Neural cell (in vitro differentiated cells): ENCODE measurements around the gene ADAP1. TPM values are rescaled to one million over a fixed set of nuclear protein-coding genes. Genes with fewer than 3 reads are reported as not detected.

Experiments
- H2AFZ ChIP-seq: fragments of 200-600, 300-800 bp; sonication (generic), shearing (Covaris generic); 2 replicates; pipeline ENCODE4 v1.6.0; 2014; ENCODE audit warnings: low read depth, mild to moderate bottlenecking, antibody characterized with exemption, low read length, moderate library complexity
- H3F3A ChIP-seq: fragments of 200-600 bp; shearing (Covaris generic); 2 replicates; pipeline ENCODE4 v1.6.1; 2016; ENCODE audit warnings: mild to moderate bottlenecking, moderate library complexity, mixed read lengths, antibody characterized with exemption, low read length; ENCODE audit not compliant: insufficient read depth, poor library complexity, severe bottlenecking
- H3K27ac ChIP-seq: fragments of 200-600, 300-800 bp; sonication (generic), shearing (Covaris generic); 2 replicates; pipeline ENCODE4 v1.5.1; 2014; ENCODE audit warnings: mild to moderate bottlenecking, low read length, moderate library complexity
- H3K27me3 ChIP-seq: fragments of 300-800, 200-600 bp; sonication (generic), shearing (Covaris generic); 2 replicates; pipeline ENCODE4 v1.6.0; 2014; ENCODE audit warnings: mild to moderate bottlenecking, low read depth, low read length, moderate library complexity; ENCODE audit not compliant: insufficient read depth
- H3K36me3 ChIP-seq: fragments of 300-800, 200-600 bp; sonication (generic), shearing (Covaris generic); 2 replicates; pipeline ENCODE4 v1.5.1; 2014; ENCODE audit warnings: mild to moderate bottlenecking, antibody characterized with exemption, low read length, moderate library complexity; ENCODE audit not compliant: insufficient read depth
- H3K4me2 ChIP-seq: fragments of 300-800, 200-600 bp; sonication (generic), shearing (Covaris generic); 2 replicates; pipeline ENCODE4 v1.6.0; 2014; ENCODE audit warnings: mild to moderate bottlenecking, low read length
- H3K4me3 ChIP-seq: fragments of 300-800, 200-600 bp; sonication (generic), shearing (Covaris generic); 2 replicates; pipeline ENCODE4 v1.5.1; 2014; ENCODE audit warnings: mild to moderate bottlenecking, low read length, moderate library complexity
- H3K79me2 ChIP-seq: fragments of 200-600 bp; shearing (Covaris generic); replicated peaks from 2 replicates; pipeline ENCODE4 v1.6.0; 2014; ENCODE audit warnings: mild to moderate bottlenecking, low read length, moderate library complexity; ENCODE audit not compliant: insufficient read depth
- H3K9ac ChIP-seq: fragments of 300-800, 200-600 bp; sonication (generic), shearing (Covaris generic); 2 replicates; pipeline ENCODE4 v1.6.1; 2016; ENCODE audit warnings: mild to moderate bottlenecking, low read length, mixed read lengths
- H3K9me2 ChIP-seq: fragments of 200-600 bp; shearing (Covaris generic); 2 replicates; pipeline ENCODE4 v1.6.1; 2016; ENCODE audit warnings: mild to moderate bottlenecking, low read length, mixed read lengths; ENCODE audit not compliant: insufficient read depth
- H3K9me3 ChIP-seq: fragments of 200-600, 300-800 bp; sonication (generic), shearing (Covaris generic); 2 replicates; pipeline ENCODE4 v1.6.1; 2016; ENCODE audit warnings: mild to moderate bottlenecking, mixed run types, low read length, moderate library complexity, mixed read lengths
- H4K20me1 ChIP-seq: fragments of 200-600 bp; shearing (Covaris generic); 2 replicates; pipeline ENCODE4 v1.6.1; 2016; ENCODE audit warnings: mild to moderate bottlenecking, mixed run types; ENCODE audit not compliant: insufficient read depth
- CTCF ChIP-seq: fragments of 450-650 bp; IDR thresholded peaks from 2 replicates; pipeline ENCODE4 v1.5.1; 2014; ENCODE audit warnings: antibody characterized with exemption, mild to moderate bottlenecking, moderate library complexity; ENCODE audit not compliant: poor library complexity, severe bottlenecking
- EP300 ChIP-seq: fragments of 450-650 bp; conservative IDR thresholded peaks from 2 replicates; pipeline ENCODE4 v1.6.1; 2014; ENCODE audit warnings: antibody characterized with exemption, mild to moderate bottlenecking, moderate library complexity; ENCODE audit not compliant: poor library complexity, severe bottlenecking
- EZH2 ChIP-seq: fragments of 200-600, 300-800 bp; shearing (Covaris generic), sonication (generic); IDR thresholded peaks from 2 replicates; pipeline ENCODE4 v1.6.1; 2014; ENCODE audit warnings: antibody characterized with exemption, low read length, borderline replicate concordance, mild to moderate bottlenecking; ENCODE audit not compliant: insufficient read depth, poor library complexity, severe bottlenecking
- MXI1 ChIP-seq: fragments of 450-650 bp; conservative IDR thresholded peaks from 2 replicates; pipeline ENCODE4 v1.6.1; 2014; ENCODE audit warnings: antibody characterized with exemption, mild to moderate bottlenecking; ENCODE audit not compliant: poor library complexity, severe bottlenecking
- POLR2AphosphoS5 ChIP-seq: IDR thresholded peaks from 2 replicates; pipeline ENCODE4 v1.6.1; 2012
- RAD21 ChIP-seq: fragments of 450-650 bp; conservative IDR thresholded peaks from 2 replicates; pipeline ENCODE4 v1.6.1; 2014; ENCODE audit warnings: antibody characterized with exemption, mild to moderate bottlenecking, moderate library complexity
- REST ChIP-seq: IDR thresholded peaks from 2 replicates; pipeline ENCODE4 v1.6.1; 2012; ENCODE audit warnings: borderline replicate concordance
- SMC3 ChIP-seq: fragments of 450-650 bp; conservative IDR thresholded peaks from 2 replicates; pipeline ENCODE4 v1.6.1; 2014; ENCODE audit warnings: antibody characterized with exemption, mild to moderate bottlenecking, moderate library complexity; ENCODE audit not compliant: poor library complexity
- TAF1 ChIP-seq: IDR thresholded peaks from 2 replicates; pipeline ENCODE4 v1.6.1; 2012; ENCODE audit warnings: low read depth
- polyA plus RNA-seq: library from polyadenylated mRNA; depleted of rRNA; stranded (reverse); fragments of >200 nt; gene quantifications from 2 replicates; pipeline ENCODE4 v1.2.3, GENCODE V29; 2014

Gene ADAP1
- polyA plus RNA-seq, 1 donor from 2014 or later = 76.8 TPM

GRCh38 chr7:851204-851603, 103.3 kb downstream of the ADAP1 start:
- H3K9me3 ChIP-seq = no peaks in the 10 kb centered on the region
- H3K27ac ChIP-seq = no peak overlapping the region
- H3K9me2 ChIP-seq = no peaks in the 10 kb centered on the region
- TF ChIP-seq SMC3 = no peak
- no peak for TF ChIP-seq EP300
- no peak for TF ChIP-seq EZH2
- no peak for TF ChIP-seq REST
- no peak for TF ChIP-seq RAD21
- TF ChIP-seq TAF1 = no peak
- TF ChIP-seq MXI1 = no peak
- TF ChIP-seq POLR2AphosphoS5 = no peak
- TF ChIP-seq CTCF = no peak
- H3K4me2 ChIP-seq = no peak overlapping the region
- no peak overlapping the region for H3K4me3 ChIP-seq
- no peaks in the 10 kb centered on the region for H4K20me1 ChIP-seq
- H3F3A ChIP-seq = no peaks in the 10 kb centered on the region
- no peak overlapping the region for H2AFZ ChIP-seq
- H3K36me3 ChIP-seq = no peaks in the 10 kb centered on the region
- no peaks in the 10 kb centered on the region for H3K79me2 ChIP-seq
- no peak overlapping the region for H3K9ac ChIP-seq
- H3K27me3 ChIP-seq = no peaks in the 10 kb centered on the region

GRCh38 chr7:849781-850180, 104.7 kb downstream of the ADAP1 start:
- Histone ChIP-seq H3K9me3 (no peaks in the 10 kb centered on the region), H3K4me3 (no peak overlapping the region), H3K79me2 (no peaks in the 10 kb centered on the region), H3K9me2 (no peaks in the 10 kb centered on the region), H4K20me1 (no peaks in the 10 kb centered on the region), H2AFZ (no peak overlapping the region), H3K27ac (no peak overlapping the region), H3K27me3 (no peaks in the 10 kb centered on the region), H3K4me2 (no peak overlapping the region), H3K36me3 (no peaks in the 10 kb centered on the region), H3F3A (no peaks in the 10 kb centered on the region), H3K9ac (no peak overlapping the region)
- TF ChIP-seq MXI1 (no peak), REST (no peak), EP300 (no peak), CTCF (no peak), SMC3 (no peak), TAF1 (no peak), RAD21 (no peak), EZH2 (no peak), POLR2AphosphoS5 (no peak)
